ENCODE measurements around the gene SNX9. TPM values are rescaled to one million over a fixed set of nuclear protein-coding genes. Genes with fewer than 3 reads are reported as not detected.

The SNX9 gene
- polyA plus RNA-seq, 4 donors: 36.4 to 57.8 (median 51.3) TPM

- FAIRE-seq: no peak
- H3K9me3 ChIP-seq (ENCODE audit: control insufficient read depth in 2 of 2, insufficient read depth in 1 of 2, low read depth in 1 of 2, low read length in 1 of 2): no peaks in the 10 kb centered on the region
- H3K27ac ChIP-seq (ENCODE audit: low read depth in 1 of 3, low read length in 2 of 3): peak overlapping the region in 2 of 3 donors; percentile 19 to 42
- peaks cover 0 to 9% (median 0%) of the 10 kb centered on the region in 3 donors for H3K36me3 ChIP-seq (ENCODE audit: control insufficient read depth in 3 of 3, insufficient read depth in 2 of 3, low read depth in 1 of 3, low read length in 3 of 3)
- peak; percentile 26 to 64 for DNase-seq
- peaks cover 2 to 25% (median 10%) of the 10 kb centered on the region in 3 donors for H3K4me1 ChIP-seq (ENCODE audit: control insufficient read depth in 3 of 3, insufficient read depth in 2 of 3, low read depth in 1 of 3, low read length in 2 of 3)
- WGBS, 3 donors: 27 to 46% (median 43%) methylated on average over 13 of the region's 13 CpGs
- H3K27me3 ChIP-seq (ENCODE audit: control insufficient read depth in 3 of 3, insufficient read depth in 3 of 3, low read length in 3 of 3): no peaks in the 10 kb centered on the region
- no peak overlapping the region for H3K4me3 ChIP-seq (ENCODE audit: low read depth in 1 of 3, low read length in 3 of 3)
Measured at GRCh38 chr6:157985378-157986155, 162.5 kb downstream of the SNX9 start.

GRCh38 chr6:157987788-157988699 is 165.0 kb downstream of the SNX9 start:
- no peak for DNase-seq
- no peaks in the 10 kb centered on the region for H3K9me3 ChIP-seq (ENCODE audit: control insufficient read depth in 2 of 2, insufficient read depth in 1 of 2, low read depth in 1 of 2, low read length in 1 of 2)
- peaks cover 2 to 17% (median 10%) of the 10 kb centered on the region in 3 donors for H3K4me1 ChIP-seq (ENCODE audit: control insufficient read depth in 3 of 3, insufficient read depth in 2 of 3, low read depth in 1 of 3, low read length in 2 of 3)
- no peak overlapping the region for H3K27ac ChIP-seq (ENCODE audit: low read depth in 1 of 3, low read length in 2 of 3)
- no peak overlapping the region for H3K4me3 ChIP-seq (ENCODE audit: low read depth in 1 of 3, low read length in 3 of 3)
- H3K36me3 ChIP-seq (ENCODE audit: control insufficient read depth in 3 of 3, insufficient read depth in 2 of 3, low read depth in 1 of 3, low read length in 3 of 3): peaks cover 0 to 9% (median 0%) of the 10 kb centered on the region in 3 donors
- H3K27me3 ChIP-seq (ENCODE audit: control insufficient read depth in 3 of 3, insufficient read depth in 3 of 3, low read length in 3 of 3): no peaks in the 10 kb centered on the region
- WGBS, 3 donors: 88 to 92% (median 89%) methylated on average over 20 of the region's 20 CpGs
- no peak for FAIRE-seq

GRCh38 chr6:157988700-157989063 is 165.6 kb downstream of the SNX9 start:
- H3K27me3 ChIP-seq (ENCODE audit: control insufficient read depth in 3 of 3, insufficient read depth in 3 of 3, low read length in 3 of 3): no peaks in the 10 kb centered on the region
- peaks cover 0 to 9% (median 0%) of the 10 kb centered on the region in 3 donors for H3K36me3 ChIP-seq (ENCODE audit: control insufficient read depth in 3 of 3, insufficient read depth in 2 of 3, low read depth in 1 of 3, low read length in 3 of 3)
- H3K4me3 ChIP-seq (ENCODE audit: low read depth in 1 of 3, low read length in 3 of 3): no peak overlapping the region
- no peak for FAIRE-seq
- no peaks in the 10 kb centered on the region for H3K9me3 ChIP-seq (ENCODE audit: control insufficient read depth in 2 of 2, insufficient read depth in 1 of 2, low read depth in 1 of 2, low read length in 1 of 2)
- H3K4me1 ChIP-seq (ENCODE audit: control insufficient read depth in 3 of 3, insufficient read depth in 2 of 3, low read depth in 1 of 3, low read length in 2 of 3): peaks cover 2 to 17% (median 9%) of the 10 kb centered on the region in 3 donors
- WGBS, 3 donors: 75 to 79% (median 78%) methylated on average over 8 of the region's 8 CpGs
- no peak overlapping the region for H3K27ac ChIP-seq (ENCODE audit: low read depth in 1 of 3, low read length in 2 of 3)
- no peak for DNase-seq

- Histone ChIP-seq H3K27ac (ENCODE audit: low read depth in 1 of 3, low read length in 2 of 3) (peak overlapping the region in 1 of 3 donors; percentile 12), H3K4me1 (ENCODE audit: control insufficient read depth in 3 of 3, insufficient read depth in 2 of 3, low read depth in 1 of 3, low read length in 2 of 3) (peaks cover 2 to 22% (median 2%) of the 10 kb centered on the region in 3 donors), H3K36me3 (ENCODE audit: control insufficient read depth in 3 of 3, insufficient read depth in 2 of 3, low read depth in 1 of 3, low read length in 3 of 3) (peaks cover 0 to 13% (median 0%) of the 10 kb centered on the region in 3 donors), H3K27me3 (ENCODE audit: control insufficient read depth in 3 of 3, insufficient read depth in 3 of 3, low read length in 3 of 3) (no peaks in the 10 kb centered on the region), H3K9me3 (ENCODE audit: control insufficient read depth in 2 of 2, insufficient read depth in 1 of 2, low read depth in 1 of 2, low read length in 1 of 2) (no peaks in the 10 kb centered on the region), H3K4me3 (ENCODE audit: low read depth in 1 of 3, low read length in 3 of 3) (no peak overlapping the region)
- no peak for FAIRE-seq
- 20 to 59% (median 38%) methylated on average over 22 of the region's 22 CpGs for WGBS, 3 donors
- DNase-seq: peak in 1 of 2 donors; percentile 79
Measured at GRCh38 chr6:157989541-157990289, 166.7 kb downstream of the SNX9 start.

- 67 to 77% (median 69%) methylated on average over 15 of the region's 15 CpGs for WGBS, 3 donors
- DNase-seq (no peak), FAIRE-seq (no peak)
- Histone ChIP-seq H3K27me3 (ENCODE audit: control insufficient read depth in 3 of 3, insufficient read depth in 3 of 3, low read length in 3 of 3) (no peaks in the 10 kb centered on the region), H3K9me3 (ENCODE audit: control insufficient read depth in 2 of 2, insufficient read depth in 1 of 2, low read depth in 1 of 2, low read length in 1 of 2) (no peaks in the 10 kb centered on the region), H3K4me3 (ENCODE audit: low read depth in 1 of 3, low read length in 3 of 3) (no peak overlapping the region), H3K27ac (ENCODE audit: low read depth in 1 of 3, low read length in 2 of 3) (no peak overlapping the region), H3K4me1 (ENCODE audit: control insufficient read depth in 3 of 3, insufficient read depth in 2 of 3, low read depth in 1 of 3, low read length in 2 of 3) (peaks cover 0 to 14% (median 2%) of the 10 kb centered on the region in 3 donors), H3K36me3 (ENCODE audit: control insufficient read depth in 3 of 3, insufficient read depth in 2 of 3, low read depth in 1 of 3, low read length in 3 of 3) (peaks cover 0 to 13% (median 0%) of the 10 kb centered on the region in 3 donors)
Measured at GRCh38 chr6:157990321-157991066, 167.4 kb downstream of the SNX9 start.

- Histone ChIP-seq H3K4me1 (ENCODE audit: control insufficient read depth in 3 of 3, insufficient read depth in 2 of 3, low read depth in 1 of 3, low read length in 2 of 3) (peaks cover 0 to 8% (median 2%) of the 10 kb centered on the region in 3 donors), H3K4me3 (ENCODE audit: low read depth in 1 of 3, low read length in 3 of 3) (no peak overlapping the region), H3K27ac (ENCODE audit: low read depth in 1 of 3, low read length in 2 of 3) (no peak overlapping the region), H3K27me3 (ENCODE audit: control insufficient read depth in 3 of 3, insufficient read depth in 3 of 3, low read length in 3 of 3) (no peaks in the 10 kb centered on the region), H3K9me3 (ENCODE audit: control insufficient read depth in 2 of 2, insufficient read depth in 1 of 2, low read depth in 1 of 2, low read length in 1 of 2) (no peaks in the 10 kb centered on the region), H3K36me3 (ENCODE audit: control insufficient read depth in 3 of 3, insufficient read depth in 2 of 3, low read depth in 1 of 3, low read length in 3 of 3) (peaks cover 0 to 13% (median 0%) of the 10 kb centered on the region in 3 donors)
- DNase-seq (no peak), FAIRE-seq (no peak)
- WGBS, 3 donors: 79 to 86% (median 81%) methylated on average over 11 of the region's 11 CpGs
Measured at GRCh38 chr6:157991067-157991432, 168.0 kb downstream of the SNX9 start.

- no peaks in the 10 kb centered on the region for H3K27me3 ChIP-seq (ENCODE audit: control insufficient read depth in 3 of 3, insufficient read depth in 3 of 3, low read length in 3 of 3)
- no peak overlapping the region for H3K4me3 ChIP-seq (ENCODE audit: low read depth in 1 of 3, low read length in 3 of 3)
- DNase-seq (no peak), FAIRE-seq (no peak)
- peaks cover 0 to 11% (median 0%) of the 10 kb centered on the region in 3 donors for H3K36me3 ChIP-seq (ENCODE audit: control insufficient read depth in 3 of 3, insufficient read depth in 2 of 3, low read depth in 1 of 3, low read length in 3 of 3)
- WGBS, 3 donors: 81 to 84% (median 82%) methylated on average over 3 of the region's 3 CpGs
- peaks cover 0 to 8% (median 2%) of the 10 kb centered on the region in 3 donors for H3K4me1 ChIP-seq (ENCODE audit: control insufficient read depth in 3 of 3, insufficient read depth in 2 of 3, low read depth in 1 of 3, low read length in 2 of 3)
- H3K9me3 ChIP-seq (ENCODE audit: control insufficient read depth in 2 of 2, insufficient read depth in 1 of 2, low read depth in 1 of 2, low read length in 1 of 2): no peaks in the 10 kb centered on the region
- no peak overlapping the region for H3K27ac ChIP-seq (ENCODE audit: low read depth in 1 of 3, low read length in 2 of 3)
Measured at GRCh38 chr6:157993076-157993475, 170.0 kb downstream of the SNX9 start.
